ENCODE results near the gene GLT8D2.

- TF ChIP-seq CTCF (IDR thresholded peaks at IDR 0.05; ENCODE audit: low read depth, low read length), result no peak
- TF ChIP-seq EZH2phosphoT487 (IDR thresholded peaks at IDR 0.05; ENCODE audit: low read depth), result no peak
These were observed 80.6 kb downstream of the GLT8D2 start for GRCh38 chr12:103969391-103969790.
